Endothelial cell of umbilical vein (primary cell): ENCODE results near the gene TMEM109. TPM values are rescaled to one million over a fixed set of nuclear protein-coding genes. Genes with fewer than 3 reads are reported as not detected.
A peak's percentile ranks its signal among the peaks of the same experiment; 100 is the strongest.

Experiments used
- BruUV-seq: library from RNA; stranded (reverse); fragments of 400-500 nt; replicated peaks from 2 replicates; lab custom pipeline; 2021; lab: Mats Ljungman, UMichigan
- CTCF ChIA-PET: fragments of 300-600, 350-600 bp; sonication (Branson Sonifier 250); formaldehyde crosslinking; loops from one replicate; lab custom pipeline; 2021; ENCODE audit warnings: antibody characterized with exemption, inconsistent platforms; lab: Charles Lee
- POLR2A ChIA-PET: fragments of 300-600, 350-600 bp; sonication (Branson Sonifier 250); formaldehyde crosslinking; loops from one replicate; lab custom pipeline; 2021; ENCODE audit warnings: antibody characterized with exemption, inconsistent platforms; lab: Charles Lee
- DNase-seq: peaks from one replicate; pipeline ENCODE4 v3.0.0-alpha.2; 2011; ENCODE audit warnings: low read depth, low spot score
- FAIRE-seq: peaks from 2 replicates; lab custom pipeline; 2011; peaks lifted over from hg19 to GRCh38; lab: Jason Lieb, UNC
- H2AFZ ChIP-seq: 2 replicates; pipeline ENCODE4 v1.6.0; 2012; ENCODE audit warnings: low read depth, low read length, control low read depth, inconsistent platforms
- H3K27ac ChIP-seq: 2 replicates; pipeline ENCODE4 v1.5.1; 2011; ENCODE audit warnings: low read depth, mild to moderate bottlenecking, control low read depth, low read length, moderate library complexity; ENCODE audit not compliant: insufficient read depth
- H3K27me3 ChIP-seq, 2 experiments: 2 replicates each; pipeline versions ENCODE4 v1.6.0 to v1.6.1; 2011; ENCODE audit warnings: low read length in 2 of 2, mixed read lengths in 1 of 2; ENCODE audit not compliant: control insufficient read depth in 2 of 2, insufficient read depth in 2 of 2
- H3K36me3 ChIP-seq, 2 experiments: 2 replicates in 1 of 2; 3 replicates in 1 of 2; pipeline ENCODE4 v1.5.1; 2011; ENCODE audit warnings: low read length in 2 of 2, mild to moderate bottlenecking in 1 of 2, moderate library complexity in 1 of 2; ENCODE audit not compliant: control insufficient read depth in 2 of 2, insufficient read depth in 2 of 2; ENCODE audit errors: extremely low read depth in 1 of 2
- H3K4me1 ChIP-seq: 3 replicates; pipeline ENCODE4 v1.5.1; 2011; ENCODE audit warnings: mild to moderate bottlenecking, low read length; ENCODE audit not compliant: control insufficient read depth, insufficient read depth; ENCODE audit errors: extremely low read depth
- H3K4me2 ChIP-seq: 2 replicates; pipeline ENCODE4 v1.6.1; 2011; ENCODE audit warnings: low read length, control low read depth, mixed read lengths; ENCODE audit not compliant: insufficient read depth
- H3K4me3 ChIP-seq, 3 experiments: fragments of 200-600 bp in 1 of 3; sonication (generic), shearing (Covaris generic) in 1 of 3; replicated peaks in 1 of 3; 2 replicates each; pipeline ENCODE4 v1.5.1; 2011 to 2016; ENCODE audit warnings: control low read depth in 3 of 3, low read length in 3 of 3, mild to moderate bottlenecking in 2 of 3, inconsistent platforms in 1 of 3, low read depth in 1 of 3, moderate library complexity in 1 of 3; ENCODE audit not compliant: insufficient read depth in 1 of 3
- H3K79me2 ChIP-seq: 2 replicates; pipeline ENCODE4 v1.6.0; 2012; ENCODE audit warnings: low read length, inconsistent platforms; ENCODE audit not compliant: control insufficient read depth, insufficient read depth
- H3K9ac ChIP-seq: replicated peaks from 2 replicates; pipeline ENCODE3; 2011; ENCODE audit warnings: low read length, control low read depth; ENCODE audit not compliant: insufficient read depth; ENCODE audit errors: extremely low read depth
- H3K9me1 ChIP-seq: replicated peaks from 3 replicates; pipeline ENCODE4 v1.6.0; 2011; ENCODE audit warnings: mild to moderate bottlenecking, low read length; ENCODE audit not compliant: control insufficient read depth, insufficient read depth; ENCODE audit errors: extremely low read depth
- H3K9me3 ChIP-seq: replicated peaks from 2 replicates; pipeline ENCODE4 v1.5.1; 2012; ENCODE audit warnings: low read length, inconsistent platforms; ENCODE audit not compliant: control insufficient read depth, insufficient read depth
- H4K20me1 ChIP-seq: replicated peaks from 2 replicates; pipeline ENCODE3; 2011; ENCODE audit warnings: mild to moderate bottlenecking, low read length; ENCODE audit not compliant: control insufficient read depth, insufficient read depth; ENCODE audit errors: extremely low read depth
- FOS ChIP-seq: IDR thresholded peaks from 2 replicates; pipeline ENCODE4 v1.6.1; 2011; ENCODE audit warnings: mild to moderate bottlenecking, low read length, moderate library complexity, borderline replicate concordance; ENCODE audit not compliant: insufficient read depth
- JUN ChIP-seq: IDR thresholded peaks from 2 replicates; pipeline ENCODE4 v1.6.1; 2011; ENCODE audit warnings: borderline replicate concordance, low read depth; ENCODE audit not compliant: insufficient read length, insufficient read depth
- POLR2AphosphoS5 ChIP-seq: IDR thresholded peaks from 2 replicates; pipeline ENCODE4 v1.6.1; 2012; ENCODE audit warnings: low read depth, mild to moderate bottlenecking, control low read depth, low read length, moderate library complexity; ENCODE audit not compliant: insufficient read depth
- dilution Hi-C: fragments of 300-500 bp; cut with MboI; formaldehyde crosslinking; loops from one replicate; pipeline ENCODE4 v1.15.0; 2019; ENCODE audit warnings: low sequenced_read_pairs; ENCODE audit not compliant: extremely low pct_ligation_motif_present
- intact Hi-C: fragments of 100-400 bp; cut with micrococcal nuclease; formaldehyde crosslinking; loops from one replicate; pipeline ENCODE4 v1.10.0; 2022
- polyA plus RNA-seq, 4 experiments: library from polyadenylated mRNA; depleted of rRNA in 3 of 4; stranded (reverse) in 3 of 4; unstranded in 1 of 4; fragments of >200 nt; gene quantifications; 2 replicates each; pipeline versions ENCODE4 v1.2.1 to v1.2.3, GENCODE V29; 2011 to 2012; ENCODE audit warnings: missing spikeins in 1 of 4
- total RNA-seq: library from RNA; stranded (reverse); gene quantifications from 2 replicates; pipeline ENCODE4 v1.2.3, GENCODE V29; 2021
- TF ChIP-seq, protein P1 (sequence below), 2 donors: IDR thresholded peaks; 1 replicate in 1 of 2; 2 replicates in 1 of 2; pipeline ENCODE4 v1.5.1; 2011; ENCODE audit warnings: low read length in 2 of 2, mild to moderate bottlenecking in 2 of 2, moderate library complexity in 2 of 2, control low read depth in 1 of 2, inconsistent platforms in 1 of 2, low read depth in 1 of 2; ENCODE audit not compliant: insufficient read depth in 1 of 2; ENCODE audit errors: extremely low read depth in 1 of 2

TMEM109 gene
- total and polyA plus RNA-seq, 2 donors (not counting 3 experiments of a cell fraction or from before 2014, with no cell fraction given): 143 to 192 TPM

DNA sequence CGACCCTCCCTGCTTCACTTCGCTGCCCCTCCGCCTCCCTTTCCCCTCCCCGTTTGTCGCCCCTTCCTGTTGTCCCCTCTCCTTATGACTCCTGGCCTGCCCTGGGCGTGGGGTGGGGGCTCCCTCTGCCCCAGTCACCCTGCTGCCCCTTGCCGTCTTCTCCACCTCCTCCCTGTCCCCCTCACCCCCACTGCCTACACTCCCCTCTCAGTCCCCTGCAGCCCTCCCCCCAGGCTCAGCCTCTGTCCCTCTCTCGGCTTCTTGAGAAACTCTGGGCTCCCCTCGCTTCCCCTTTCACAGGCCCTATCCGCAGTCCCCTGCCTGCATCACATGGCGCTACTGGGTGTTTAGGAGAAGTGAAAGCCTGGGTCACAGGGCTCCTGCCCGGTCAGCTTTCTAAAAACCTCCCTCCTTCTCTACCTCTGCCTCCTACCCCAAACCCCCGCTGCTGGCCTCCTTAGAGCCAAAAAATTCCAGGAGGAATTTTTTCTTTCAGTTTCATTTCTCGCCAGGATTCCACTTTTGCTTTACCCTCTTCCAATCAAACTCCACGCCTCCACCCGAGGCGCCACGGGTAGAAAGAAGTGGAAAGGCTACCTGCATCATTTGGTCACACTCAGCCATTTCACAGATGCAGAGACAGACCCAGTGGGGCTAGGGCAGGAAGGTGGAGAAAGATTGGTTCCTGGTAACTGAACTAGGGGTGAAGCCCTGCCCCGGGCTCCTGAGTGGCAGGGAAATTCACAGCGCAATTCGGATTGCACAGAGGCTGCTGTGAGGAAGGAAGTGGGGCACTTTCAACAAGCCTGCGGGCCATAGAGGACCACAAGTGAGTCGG lies 38.2 kb downstream of the TMEM109 start, which contains the start of gene SLC15A3:
Gene SLC15A3 (minus strand): TSS at position 273 of the 838 bp plus-strand sequence. CDS start 625 bp downstream, outside the sequence.
- intact Hi-C loops (no loop called here), dilution Hi-C loops (no loop called here)
- H3K4me1 ChIP-seq: peaks cover 10% of the 10 kb centered on the region
- no peak within 1 kb of the TSS for H3K27ac ChIP-seq
- H3K9me1 ChIP-seq: no peaks in the 10 kb centered on the region
- H3K4me3 ChIP-seq: peak within 1 kb of the TSS; percentile 34 to 56 (median 52)
- ChIA-PET CTCF (no interaction called here), POLR2A (no interaction called here)
- H3K79me2 ChIP-seq: no peaks in the 10 kb centered on the region
- H2AFZ ChIP-seq: peak within 1 kb of the TSS; percentile 97
- H4K20me1 ChIP-seq: no peaks in the 10 kb centered on the region
- H3K27me3 ChIP-seq: peaks cover 2 to 11% of the 10 kb centered on the region in 2 experiments
- H3K4me2 ChIP-seq: peak within 1 kb of the TSS; percentile 84
- BruUV-seq: no TSS peak
- DNase-seq (peak; percentile 37), FAIRE-seq (peak; percentile 66)
- H3K36me3 ChIP-seq: no peaks in the 10 kb centered on the region
- H3K9ac ChIP-seq: peak within 1 kb of the TSS; percentile 50
- H3K9me3 ChIP-seq: no peaks in the 10 kb centered on the region
- no peak for TF ChIP-seq FOS
- no peak for TF ChIP-seq JUN
- TF ChIP-seq POLR2AphosphoS5: no peak
- TF ChIP-seq, protein P1, sequence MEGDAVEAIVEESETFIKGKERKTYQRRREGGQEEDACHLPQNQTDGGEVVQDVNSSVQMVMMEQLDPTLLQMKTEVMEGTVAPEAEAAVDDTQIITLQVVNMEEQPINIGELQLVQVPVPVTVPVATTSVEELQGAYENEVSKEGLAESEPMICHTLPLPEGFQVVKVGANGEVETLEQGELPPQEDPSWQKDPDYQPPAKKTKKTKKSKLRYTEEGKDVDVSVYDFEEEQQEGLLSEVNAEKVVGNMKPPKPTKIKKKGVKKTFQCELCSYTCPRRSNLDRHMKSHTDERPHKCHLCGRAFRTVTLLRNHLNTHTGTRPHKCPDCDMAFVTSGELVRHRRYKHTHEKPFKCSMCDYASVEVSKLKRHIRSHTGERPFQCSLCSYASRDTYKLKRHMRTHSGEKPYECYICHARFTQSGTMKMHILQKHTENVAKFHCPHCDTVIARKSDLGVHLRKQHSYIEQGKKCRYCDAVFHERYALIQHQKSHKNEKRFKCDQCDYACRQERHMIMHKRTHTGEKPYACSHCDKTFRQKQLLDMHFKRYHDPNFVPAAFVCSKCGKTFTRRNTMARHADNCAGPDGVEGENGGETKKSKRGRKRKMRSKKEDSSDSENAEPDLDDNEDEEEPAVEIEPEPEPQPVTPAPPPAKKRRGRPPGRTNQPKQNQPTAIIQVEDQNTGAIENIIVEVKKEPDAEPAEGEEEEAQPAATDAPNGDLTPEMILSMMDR (IDR thresholded peaks at IDR 0.05; ENCODE audit: extremely low read depth in 1 of 2, insufficient read depth in 1 of 2, low read depth in 1 of 2, low read length in 2 of 2): no peak
